Heart left ventricle (tissue), 16 donors: ENCODE results near the gene NLRP6. TPM values are rescaled to one million over a fixed set of nuclear protein-coding genes. Genes with fewer than 3 reads are reported as not detected.

Source experiments
- ATAC-seq, 4 donors: fragments of 200-7000 bp; cut with Tn5 transposase; one replicate each; pipeline ENCODE4 v1.9.1; 2020 to 2022; ENCODE audit warnings: moderate library complexity in 4 of 4, mild to moderate bottlenecking in 3 of 4, moderate number of reproducible peaks in 1 of 4
- DNase-seq, 5 donors: peaks; one replicate each; pipeline ENCODE4 v3.0.0-alpha.2; 2020
- H3K27ac ChIP-seq, 12 donors: fragments of 200-600 bp; sonication (generic) in 4 of 12; one replicate each; pipeline versions ENCODE4 v1.5.0 to v1.8.0; 2016 to 2022; ENCODE audit warnings: mild to moderate bottlenecking in 2 of 12
- H3K27me3 ChIP-seq, 9 donors: fragments of 200-600 bp; sonication (generic) in 2 of 9; one replicate each; pipeline versions ENCODE4 v1.5.1 to v1.8.0; 2016 to 2022; ENCODE audit warnings: mild to moderate bottlenecking in 3 of 9
- H3K36me3 ChIP-seq, 9 donors: fragments of 200-600 bp; sonication (generic) in 2 of 9; one replicate each; pipeline versions ENCODE4 v1.5.0 to v1.8.0; 2018 to 2022; ENCODE audit warnings: mild to moderate bottlenecking in 2 of 9
- H3K4me1 ChIP-seq, 12 donors: fragments of 200-600 bp; sonication (generic) in 4 of 12; one replicate each; pipeline versions ENCODE4 v1.5.0 to v1.8.0; 2016 to 2022; ENCODE audit warnings: mild to moderate bottlenecking in 3 of 12
- H3K4me3 ChIP-seq, 12 donors: fragments of 200-600 bp; sonication (generic) in 4 of 12; one replicate each; pipeline versions ENCODE4 v1.5.0 to v1.8.0; 2017 to 2022; ENCODE audit warnings: mild to moderate bottlenecking in 9 of 12, moderate library complexity in 4 of 12
- H3K9me3 ChIP-seq, 12 donors: fragments of 200-600 bp; sonication (generic) in 4 of 12; one replicate each; pipeline versions ENCODE4 v1.5.0 to v1.8.0; 2016 to 2022; ENCODE audit warnings: mild to moderate bottlenecking in 1 of 12
- POLR2A ChIP-seq, 2 donors: fragments of 450-650 bp; IDR thresholded peaks; one replicate each; pipeline ENCODE4 v1.6.1; 2017; ENCODE audit warnings: antibody characterized with exemption in 2 of 2, mild to moderate bottlenecking in 2 of 2, moderate library complexity in 2 of 2
- whole genome bisulfite sequencing, 4 donors: extraction: QIAGEN DNeasy Blood & Tissue Kit in 2 of 4; methylation state at CpG; one replicate each; pipeline versions ENCODE4 v1.1.5 to v1.1.7; 2013 to 2018; 5-methylcytosine and 5-hydroxymethylcytosine counted together
- intact Hi-C, 10 donors: fragments of 100-400 bp; cut with DNase I; formaldehyde crosslinking; loops; one replicate each; pipeline versions ENCODE4 v1.11.1 to v1.14.2; 2022
- polyA plus RNA-seq, 2 donors: library from polyadenylated mRNA; stranded (reverse); fragments of 200-250 nt; gene quantifications; one replicate each; pipeline ENCODE4 v1.2.3, GENCODE V29; 2013
- total RNA-seq, 9 donors: library from RNA; depleted of rRNA in 2 of 9; stranded (reverse); fragments of >200 nt in 2 of 9; fragmentation: NEBNext Ultra II Directional in 3 of 9; extraction: Animal tissue kit (Norgen Biotek cat#: 25700) in 3 of 9; gene quantifications; one replicate each; pipeline versions ENCODE4 v1.1.0 to v1.2.4, GENCODE V29; 2016 to 2023
- TF ChIP-seq, protein P1 (sequence below), 12 donors: fragments of 200-600 bp; sonication (generic) in 4 of 12; IDR thresholded peaks; one replicate each; pipeline versions ENCODE4 v1.5.0 to v1.8.0; 2018 to 2022; ENCODE audit warnings: antibody characterized with exemption in 12 of 12, mild to moderate bottlenecking in 5 of 12
- donor health status: ischemic (EF 13 %, LVEDD 7.1; RV severe dilation, severe dysfunction).
- donor health status: healthy with polysubstance abuse.
- donor health status: DM: no; HTN: yes; CAD: no.
- donor health status: DM: no; HTN: no; CAD: no.
- donor health status: ischemic (EF 25% LVEDD 6.9; RV normal size, moderate dysfunction).
- donor health status: ischemic (EF 25% LVEDD 5.7; RV mildly dilated, moderate dysfunction).
- donor health status: healthy.
- donor health status: DM: yes; HTN: yes; CAD: no.
- donor health status: ischemic (EF 35%, LVEDD 5.7; RV mildly dilated, moderate dysfunction).
- donor health status: nonischemic (EF 11% LVEDD 7.7; RV severe dilation, severe dysfunction).
- donor health status: DM: yes; HTN: yes; CAD: no.
- donor health status: PGD.
- donor health status: ischemic (EF 29% LVEDD 5.4; RV normal size, mild dysfunction).
- donor health status: nonischemic (EF 23%, LVEDD 6.1; RV moderate dilation, normal function).

Gene NLRP6
- total and polyA plus RNA-seq, 11 donors = 0.09 to 0.20 (median 0.14) TPM; not detected in 6

DNA sequence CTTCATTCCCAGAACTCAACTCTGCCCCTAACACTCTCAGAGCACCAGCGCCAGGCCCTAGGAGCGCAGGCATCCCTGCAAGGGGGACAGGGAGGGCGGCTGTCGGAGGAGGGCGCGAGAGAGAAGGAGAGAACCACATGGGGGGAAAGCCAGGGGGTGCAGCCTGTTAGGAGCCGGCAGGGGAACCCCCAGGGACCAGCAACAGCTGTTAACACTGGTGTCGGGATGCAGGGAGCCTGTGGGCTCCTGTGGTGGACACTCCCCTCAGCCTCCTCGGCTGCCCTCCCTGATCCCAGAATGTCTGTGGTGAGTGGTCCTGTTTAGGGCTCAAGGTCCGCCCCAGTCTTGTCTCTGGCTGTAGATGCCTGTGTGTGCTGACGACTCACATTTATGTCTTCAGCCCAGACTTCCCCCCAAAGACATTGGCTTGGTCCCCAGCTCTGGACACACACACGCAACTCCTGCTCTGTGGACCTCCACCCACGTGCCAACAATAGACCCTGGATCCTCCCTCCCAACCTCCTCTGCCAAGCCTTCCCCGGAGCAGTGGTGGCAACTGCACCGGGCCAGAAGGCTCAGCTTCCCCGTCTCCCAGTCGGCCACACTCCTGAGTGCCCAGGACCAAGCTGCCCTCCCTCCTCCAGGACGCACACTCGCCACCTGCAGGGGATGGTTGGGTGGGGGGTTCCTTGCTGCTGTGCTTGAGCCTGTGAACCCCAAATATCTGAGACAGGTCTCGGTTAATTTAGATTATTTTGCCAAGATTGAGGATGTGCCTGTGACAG, 21.9 kb downstream of the NLRP6 start:
- 20 to 39% (median 34%) methylated on average over 5 to 20 of the region's 20 CpGs for WGBS, 4 donors
- H3K27me3 ChIP-seq = peaks cover 4 to 47% (median 17%) of the 10 kb centered on the region in 9 donors
- H3K36me3 ChIP-seq = no peaks in the 10 kb centered on the region
- no peak for ATAC-seq
- TF ChIP-seq, protein P1, sequence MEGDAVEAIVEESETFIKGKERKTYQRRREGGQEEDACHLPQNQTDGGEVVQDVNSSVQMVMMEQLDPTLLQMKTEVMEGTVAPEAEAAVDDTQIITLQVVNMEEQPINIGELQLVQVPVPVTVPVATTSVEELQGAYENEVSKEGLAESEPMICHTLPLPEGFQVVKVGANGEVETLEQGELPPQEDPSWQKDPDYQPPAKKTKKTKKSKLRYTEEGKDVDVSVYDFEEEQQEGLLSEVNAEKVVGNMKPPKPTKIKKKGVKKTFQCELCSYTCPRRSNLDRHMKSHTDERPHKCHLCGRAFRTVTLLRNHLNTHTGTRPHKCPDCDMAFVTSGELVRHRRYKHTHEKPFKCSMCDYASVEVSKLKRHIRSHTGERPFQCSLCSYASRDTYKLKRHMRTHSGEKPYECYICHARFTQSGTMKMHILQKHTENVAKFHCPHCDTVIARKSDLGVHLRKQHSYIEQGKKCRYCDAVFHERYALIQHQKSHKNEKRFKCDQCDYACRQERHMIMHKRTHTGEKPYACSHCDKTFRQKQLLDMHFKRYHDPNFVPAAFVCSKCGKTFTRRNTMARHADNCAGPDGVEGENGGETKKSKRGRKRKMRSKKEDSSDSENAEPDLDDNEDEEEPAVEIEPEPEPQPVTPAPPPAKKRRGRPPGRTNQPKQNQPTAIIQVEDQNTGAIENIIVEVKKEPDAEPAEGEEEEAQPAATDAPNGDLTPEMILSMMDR (IDR thresholded peaks at IDR 0.05) = peak in 2 of 12 donors; percentile 14 to 19
- no peak for TF ChIP-seq POLR2A (IDR thresholded peaks at IDR 0.05)
- H3K4me1 ChIP-seq = peaks cover 0 to 19% (median 3%) of the 10 kb centered on the region in 12 donors
- peak in 3 of 5 donors; percentile 26 to 48 (median 37) for DNase-seq
- H3K27ac ChIP-seq = no peak overlapping the region
- no peaks in the 10 kb centered on the region for H3K9me3 ChIP-seq
- H3K4me3 ChIP-seq = no peak overlapping the region
- intact Hi-C loops = loop anchor here in 4 of 10 donors (2.0 to 10.0 kb wide), 5 partner anchors 47 to 205 kb away; partner anchors contain the start of genes BET1L (in 1 of the 4), RIC8A (in 1 of the 4) and RNH1 (in 1 of the 4)

DNA sequence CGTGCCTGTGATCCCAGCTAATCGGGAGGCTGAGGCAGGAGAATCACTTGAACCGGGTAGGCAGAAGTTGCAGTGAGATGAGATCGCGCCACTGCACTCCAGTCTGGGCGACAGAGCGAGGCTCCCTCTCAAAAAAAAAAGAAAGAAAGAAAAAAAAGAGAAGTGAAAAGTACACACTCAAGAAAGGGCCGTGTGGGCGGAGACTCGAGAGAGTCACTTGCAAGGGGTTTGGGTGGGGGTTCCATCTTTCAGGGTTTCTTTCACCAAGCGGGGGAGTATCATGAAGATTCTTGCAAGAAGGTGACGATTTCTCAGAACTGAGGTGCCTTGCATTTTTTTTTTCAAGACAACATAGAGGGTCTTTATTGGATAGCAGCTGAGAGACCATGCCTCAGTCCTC, 25.2 kb downstream of the NLRP6 start:
- DNase-seq (no peak), ATAC-seq (no peak)
- peaks cover 4 to 38% (median 17%) of the 10 kb centered on the region in 9 donors for H3K27me3 ChIP-seq
- intact Hi-C loops = loop anchor here in 3 of 10 donors (5.0 to 10.0 kb wide), 3 partner anchors 51 to 201 kb away; partner anchors contain the start of gene RNH1 (in 1 of the 3)
- no peaks in the 10 kb centered on the region for H3K9me3 ChIP-seq
- no peak overlapping the region for H3K27ac ChIP-seq
- H3K4me1 ChIP-seq = peaks cover 0 to 32% (median 14%) of the 10 kb centered on the region in 12 donors
- H3K4me3 ChIP-seq = no peak overlapping the region
- H3K36me3 ChIP-seq = no peaks in the 10 kb centered on the region
- 87 to 93% (median 90%) methylated on average over 12 of the region's 12 CpGs for WGBS, 4 donors
- TF ChIP-seq, protein P1 (IDR thresholded peaks at IDR 0.05) = no peak

DNA sequence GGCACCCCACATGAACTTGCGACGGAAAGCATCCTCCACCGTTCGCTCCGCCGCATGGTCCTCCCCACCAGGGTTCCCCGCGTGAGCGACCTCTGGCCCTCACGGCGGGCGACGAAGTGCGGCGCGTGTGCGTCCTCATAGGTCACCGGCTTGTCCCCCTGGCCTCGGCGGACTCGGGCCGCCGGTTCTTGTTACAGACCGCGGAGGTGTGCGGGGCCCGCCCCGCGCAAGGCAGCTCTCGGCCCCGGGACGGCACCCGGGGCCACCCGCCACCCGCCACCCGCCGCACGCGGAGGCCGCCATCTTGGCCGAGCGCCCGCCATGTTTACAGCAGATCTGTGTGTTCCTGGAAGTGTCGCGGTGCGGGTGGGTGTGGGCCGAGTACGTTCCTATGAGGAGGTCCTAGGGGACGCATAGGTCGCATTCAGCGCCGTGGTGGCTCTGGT, 25.9 kb downstream of the NLRP6 start:
- H3K36me3 ChIP-seq = peaks cover 0 to 2% (median 0%) of the 10 kb centered on the region in 9 donors
- intact Hi-C loops = loop anchor here in 3 of 10 donors (5.0 to 10.0 kb wide), 3 partner anchors 51 to 201 kb away; partner anchors contain the start of gene RNH1 (in 1 of the 3)
- H3K27ac ChIP-seq = no peak overlapping the region
- ATAC-seq = no peak
- H3K4me1 ChIP-seq = peaks cover 0 to 32% (median 14%) of the 10 kb centered on the region in 12 donors
- H3K9me3 ChIP-seq = no peaks in the 10 kb centered on the region
- TF ChIP-seq POLR2A (IDR thresholded peaks at IDR 0.05) = no peak
- TF ChIP-seq, protein P1 (IDR thresholded peaks at IDR 0.05) = no peak
- WGBS, 4 donors = 76 to 90% (median 79%) methylated on average over 40 to 52 of the region's 52 CpGs
- peak in 1 of 5 donors; percentile 60 for DNase-seq
- no peak overlapping the region for H3K4me3 ChIP-seq
- peaks cover 4 to 32% (median 12%) of the 10 kb centered on the region in 9 donors for H3K27me3 ChIP-seq
